Stimulated activated CD4-positive, alpha-beta T cell treated with anti-CD3 and anti-CD28 coated beads, Interleukin-2, amount 100 ng/mL, for 4 hours (primary cell): ENCODE results near the gene TCHP.
"Not testable (repeated sequence)": the region's sequence is repeated elsewhere in the genome, so short reads cannot be mapped to it uniquely, and the experiment has no call there.

Experiments
- DNase-seq: peaks from one replicate; pipeline ENCODE4 v3.0.0-alpha.2; 2020; ENCODE audit warnings: low read depth

TCHP gene

GRCh38 chr12:109899783-109900751, at the start of gene TCHP:
Gene TCHP (plus strand): TSS chr12:109900274. CDS start chr12:109903027, 2,753 bp downstream.
- DNase-seq, result peak; percentile 50

- DNase-seq, result not testable (repeated sequence)
Measured at GRCh38 chr12:109850518-109850917, 49.6 kb upstream of the TCHP start.

GRCh38 chr12:109855377-109855776, 44.7 kb upstream of the TCHP start:
- no peak for DNase-seq

- DNase-seq, result no peak
Measured at GRCh38 chr12:109857715-109858114, 42.4 kb upstream of the TCHP start.

GRCh38 chr12:109858764-109859163, 41.3 kb upstream of the TCHP start:
- DNase-seq, result no peak

- no peak for DNase-seq
Measured at GRCh38 chr12:109860977-109861376, 39.1 kb upstream of the TCHP start.

- no peak for DNase-seq
Measured at GRCh38 chr12:109861689-109862314, 38.3 kb upstream of the TCHP start.

- not testable (repeated sequence) for DNase-seq
Measured at GRCh38 chr12:109862491-109862890, 37.6 kb upstream of the TCHP start.

- no peak for DNase-seq
Measured at GRCh38 chr12:109863847-109864712, 36.0 kb upstream of the TCHP start.

GRCh38 chr12:109864916-109865315, 35.2 kb upstream of the TCHP start:
- no peak for DNase-seq

GRCh38 chr12:109868182-109869051, 31.7 kb upstream of the TCHP start:
- DNase-seq, result no peak

- no peak for DNase-seq
Measured at GRCh38 chr12:109870648-109871047, 29.4 kb upstream of the TCHP start.

- no peak for DNase-seq
Measured at GRCh38 chr12:109871668-109872314, 28.3 kb upstream of the TCHP start.

- DNase-seq, result no peak
Measured at GRCh38 chr12:109873653-109874052, 26.4 kb upstream of the TCHP start.

- no peak for DNase-seq
Measured at GRCh38 chr12:109875572-109876131, 24.4 kb upstream of the TCHP start.

- DNase-seq, result no peak
Measured at GRCh38 chr12:109876406-109876805, 23.7 kb upstream of the TCHP start.

GRCh38 chr12:109877504-109878246, 22.4 kb upstream of the TCHP start:
- DNase-seq, result no peak

GRCh38 chr12:109878247-109878625, 21.8 kb upstream of the TCHP start:
- DNase-seq, result no peak

- DNase-seq, result no peak
Measured at GRCh38 chr12:109878749-109879148, 21.3 kb upstream of the TCHP start.
